Cardiac atrium fibroblast (primary cell): ENCODE measurements around the gene ATL2. TPM values are rescaled to one million over a fixed set of nuclear protein-coding genes. Genes with fewer than 3 reads are reported as not detected.

Experiments used
- total RNA-seq: library from RNA; depleted of rRNA; stranded (reverse); fragments of >200 nt; gene quantifications from 2 replicates; pipeline ENCODE4 v1.2.3, GENCODE V29; 2015

Gene ATL2
- 22.5 and 24.9 TPM in 2 replicates for total RNA-seq

DNA sequence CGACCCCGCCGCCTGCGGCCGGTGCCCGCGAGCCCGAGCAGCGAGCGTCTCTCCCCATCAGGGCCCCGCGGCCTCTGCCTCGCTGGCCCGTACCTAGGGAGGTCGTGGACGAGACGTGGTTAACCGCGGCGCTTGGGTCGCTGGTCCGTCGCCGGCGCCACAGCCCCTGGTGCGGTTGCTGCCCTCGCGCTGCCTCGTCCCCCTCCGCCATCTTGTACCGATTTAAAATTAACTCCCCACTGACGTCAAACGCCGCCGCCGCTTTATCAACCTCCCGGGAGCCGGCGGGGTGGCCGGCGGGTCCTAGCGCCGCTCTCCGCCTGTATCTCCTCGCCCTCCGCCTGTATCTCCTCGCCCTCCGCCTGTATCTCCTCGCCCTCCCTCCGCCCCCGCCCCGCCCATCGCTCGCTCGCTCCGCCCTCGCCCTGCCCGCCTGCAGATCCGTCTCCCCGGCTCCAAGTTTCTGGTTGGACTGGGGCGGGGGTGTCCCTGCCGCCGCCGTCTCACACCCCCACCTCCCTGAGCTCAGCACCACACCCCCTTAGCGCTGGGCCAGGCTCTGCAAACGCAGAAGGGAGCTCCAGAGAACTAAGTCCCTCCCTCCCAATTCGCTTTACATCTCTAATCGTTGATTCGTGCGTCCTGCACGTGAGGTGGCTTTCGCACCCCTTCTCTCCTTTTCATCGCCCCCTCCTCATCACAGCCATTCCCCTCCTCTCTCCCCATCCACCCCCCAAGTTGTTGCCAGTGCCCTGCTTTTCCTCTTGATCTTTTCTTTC lies at the start of gene ATL2:
ATL2 (minus strand) TSS at position 224 of the 779 bp plus-strand sequence; CDS start at position 211, 13 bp downstream.

Other genes with a start within 250 kb of the ATL2 start
- gene HNRNPLL, start 225.7 kb upstream of the ATL2 start, total RNA-seq, result 28.7 and 33.6 TPM in 2 replicates